ENCODE measurements around the gene ADCK2.
"Not testable (repeated sequence)": the region's sequence is repeated elsewhere in the genome, so short reads cannot be mapped to it uniquely, and the experiment has no call there.

ADCK2 gene

DNA sequence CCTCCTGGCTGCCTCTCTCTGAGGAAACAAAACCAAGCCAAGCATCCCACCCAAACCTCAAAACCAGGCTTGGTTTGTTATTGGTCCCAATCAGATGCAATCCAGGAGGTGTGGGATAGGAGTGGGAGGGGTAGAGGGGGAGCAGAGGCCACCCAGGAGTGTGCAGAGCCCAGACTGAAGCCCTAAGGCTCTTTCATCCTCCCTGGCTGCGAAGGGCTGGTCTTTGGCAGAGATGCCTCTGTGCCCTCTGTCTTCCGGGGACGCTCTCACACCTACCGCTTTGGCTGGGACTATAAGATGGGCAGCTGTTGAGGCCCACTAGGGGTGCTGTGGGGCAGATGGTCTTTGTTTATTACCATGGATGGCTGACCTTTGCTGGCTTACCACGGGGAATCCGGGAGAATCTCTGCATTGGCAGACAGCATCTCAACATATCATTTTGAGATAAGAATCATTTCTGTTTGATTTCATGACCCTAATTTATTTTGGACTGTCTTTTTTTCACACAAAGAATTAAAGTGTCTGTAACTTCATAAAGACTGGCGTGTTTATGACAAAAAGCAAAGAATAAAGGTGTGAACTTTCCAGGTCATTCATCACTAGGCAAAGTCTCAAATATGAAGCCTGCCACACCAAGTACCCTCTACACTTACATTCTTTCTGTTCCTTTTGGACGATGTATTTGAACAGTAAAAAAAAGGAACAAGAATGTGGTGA is 25.7 kb upstream of the ADCK2 start:
- peak; percentile 53 for DNase-seq

GRCh38 chr7:140649556-140650205 is 23.1 kb upstream of the ADCK2 start:
- DNase-seq, result no peak

DNA sequence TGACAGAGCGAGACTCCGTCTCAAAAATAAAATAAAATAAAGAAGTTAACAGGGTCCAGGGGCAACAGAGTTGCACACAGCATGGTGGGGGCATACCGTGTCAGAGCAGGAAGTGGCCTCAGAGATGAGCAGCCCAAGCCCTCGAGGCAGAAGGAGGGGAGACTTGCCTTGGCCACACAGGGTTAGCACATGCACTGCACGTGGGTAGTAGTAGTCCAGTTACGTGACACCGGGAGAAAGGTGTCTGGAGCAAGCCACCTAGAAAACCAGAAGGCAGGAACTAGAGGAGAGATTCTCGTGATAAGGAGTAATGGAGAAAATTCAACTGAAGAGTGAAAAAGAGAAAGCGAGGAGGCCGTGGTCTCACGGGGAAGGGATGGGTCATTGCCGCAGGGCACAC is 22.4 kb upstream of the ADCK2 start:
- DNase-seq, result no peak

GRCh38 chr7:140653319-140654108 is 19.2 kb upstream of the ADCK2 start:
- peak; percentile 70 for DNase-seq

DNA sequence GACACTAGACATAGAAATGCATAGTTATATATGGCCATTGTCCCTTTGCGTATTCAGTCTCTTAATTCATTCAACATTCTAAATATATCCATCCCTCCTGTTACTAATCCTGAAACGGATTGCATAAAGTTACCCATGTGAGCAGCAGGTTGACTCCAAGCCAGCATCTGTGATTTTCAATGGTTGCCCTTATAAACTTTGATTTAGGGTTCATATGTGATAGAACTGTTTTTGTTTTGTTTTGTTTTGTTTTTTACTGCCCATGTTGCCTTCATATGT is 18.7 kb upstream of the ADCK2 start:
- DNase-seq, result no peak

DNA sequence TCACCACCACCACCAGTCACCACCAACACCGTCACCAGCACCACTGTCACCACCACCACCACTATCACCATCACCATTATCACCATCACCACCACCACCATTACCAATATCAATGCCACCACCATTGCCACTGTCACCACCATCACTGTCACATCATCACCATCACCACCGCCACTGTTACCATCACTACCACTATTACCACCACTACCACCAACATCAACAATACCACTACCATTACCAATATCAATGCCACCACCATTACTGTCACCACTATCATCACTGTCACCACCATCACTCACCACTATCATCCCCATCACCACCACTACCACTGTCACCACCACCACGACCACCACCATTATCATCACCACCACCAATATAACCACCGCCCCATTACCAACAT is 18.1 kb upstream of the ADCK2 start:
- no peak for DNase-seq

DNA sequence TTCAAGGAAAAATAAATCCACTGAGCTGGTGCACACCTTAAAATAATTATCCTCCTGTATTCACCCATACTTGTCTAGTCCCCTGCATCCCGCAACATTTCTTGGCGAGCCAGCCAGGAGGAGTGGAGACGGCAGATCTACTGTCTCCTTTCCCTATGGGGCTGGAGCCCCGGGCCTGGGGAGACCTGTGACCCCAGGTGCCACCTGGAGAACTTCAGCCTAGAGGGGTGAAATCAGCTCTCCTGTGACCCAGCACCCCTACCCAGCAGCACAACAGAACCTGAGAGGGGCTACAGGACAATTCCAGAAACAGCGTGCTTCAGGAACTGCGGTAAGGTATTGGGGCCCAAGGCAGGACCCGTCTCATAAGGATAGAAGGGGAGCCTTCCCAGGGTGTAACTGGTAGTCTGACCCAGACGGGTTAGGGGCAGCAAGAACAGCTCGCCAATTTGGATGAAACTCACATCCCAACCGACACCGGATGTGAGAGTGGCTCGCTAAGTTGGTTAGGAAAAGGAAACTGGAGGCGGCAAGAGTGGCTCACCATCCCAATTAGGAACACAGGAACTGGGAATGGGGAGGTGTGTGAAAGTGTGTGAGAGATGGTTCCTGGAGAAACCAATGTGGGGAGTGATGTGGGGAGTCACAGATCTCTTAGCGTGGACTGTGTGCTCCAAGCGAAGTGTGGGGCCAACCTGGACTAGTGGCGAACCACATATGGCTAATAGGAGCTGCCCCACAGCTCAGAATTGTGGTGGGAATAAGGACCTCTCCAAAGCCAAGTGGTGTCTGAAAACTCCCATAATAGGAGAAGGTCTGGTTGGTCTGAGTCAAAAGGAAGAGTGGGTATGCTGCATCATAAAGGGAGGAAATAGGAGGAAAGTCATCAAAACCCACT is 17.0 kb upstream of the ADCK2 start:
- DNase-seq, result no peak

GRCh38 chr7:140656548-140657515 is 15.9 kb upstream of the ADCK2 start:
- DNase-seq, result no peak

DNA sequence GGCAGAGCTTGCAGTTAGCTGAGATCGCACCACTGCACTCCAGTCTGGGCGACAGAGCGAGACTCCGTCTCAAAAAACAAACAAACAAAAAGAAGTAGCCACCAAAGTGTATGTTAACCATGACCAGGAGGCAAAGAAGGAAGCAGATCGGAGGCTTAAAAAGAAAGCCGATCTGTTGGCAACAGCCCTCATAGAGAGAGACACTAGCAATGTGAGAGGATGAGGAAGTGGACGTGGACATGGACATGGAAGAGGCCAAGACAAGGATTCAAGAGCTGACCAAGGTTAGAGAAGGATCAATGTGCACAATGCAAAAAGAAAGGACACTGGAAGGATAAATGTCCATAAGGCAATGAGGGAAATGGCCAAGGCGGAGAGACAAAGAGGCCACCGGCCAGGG is 14.9 kb upstream of the ADCK2 start:
- DNase-seq, result no peak

DNA sequence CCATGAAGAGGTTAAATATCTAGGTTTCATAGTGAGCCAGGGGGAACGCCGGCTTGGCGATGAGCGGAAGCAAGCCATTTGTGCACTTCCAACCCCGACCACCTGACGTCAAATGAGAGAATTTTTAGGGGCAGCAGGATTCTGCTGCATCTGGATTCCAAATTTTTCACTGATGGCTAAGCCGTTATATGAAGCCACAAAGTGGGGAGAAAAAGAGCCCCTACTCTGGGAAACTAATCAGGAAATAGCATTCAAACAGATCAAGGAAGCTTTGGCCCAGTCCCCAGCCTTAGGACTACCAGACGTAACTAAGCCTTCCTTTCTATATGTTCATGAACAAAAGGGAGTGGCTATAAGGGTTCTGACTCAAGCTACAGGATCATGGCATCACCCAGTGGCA is 12.9 kb upstream of the ADCK2 start:
- DNase-seq, result no peak

GRCh38 chr7:140661124-140661523 is 11.6 kb upstream of the ADCK2 start:
- DNase-seq, result no peak

DNA sequence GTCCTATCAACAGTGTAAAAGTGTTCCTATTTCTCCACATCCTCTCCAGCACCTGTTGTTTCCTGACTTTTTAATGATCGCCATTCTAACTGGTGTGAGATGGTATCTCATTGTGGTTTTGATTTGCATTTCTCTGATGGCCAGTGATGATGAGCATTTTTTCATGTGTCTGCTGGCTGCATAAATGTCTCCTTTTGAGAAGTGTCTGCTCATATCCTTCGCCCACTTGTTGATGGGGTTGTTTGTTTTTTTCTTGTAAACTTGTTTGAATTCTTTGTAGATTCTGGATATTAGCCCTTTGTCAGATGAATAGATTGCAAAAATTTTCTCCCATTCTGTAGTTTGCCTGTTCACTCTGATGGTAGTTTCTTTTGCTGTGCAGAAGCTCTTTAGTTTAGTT is 9.8 kb upstream of the ADCK2 start:
- not testable (repeated sequence) for DNase-seq

GRCh38 chr7:140667476-140667875 is 5.3 kb upstream of the ADCK2 start:
- no peak for DNase-seq

DNA sequence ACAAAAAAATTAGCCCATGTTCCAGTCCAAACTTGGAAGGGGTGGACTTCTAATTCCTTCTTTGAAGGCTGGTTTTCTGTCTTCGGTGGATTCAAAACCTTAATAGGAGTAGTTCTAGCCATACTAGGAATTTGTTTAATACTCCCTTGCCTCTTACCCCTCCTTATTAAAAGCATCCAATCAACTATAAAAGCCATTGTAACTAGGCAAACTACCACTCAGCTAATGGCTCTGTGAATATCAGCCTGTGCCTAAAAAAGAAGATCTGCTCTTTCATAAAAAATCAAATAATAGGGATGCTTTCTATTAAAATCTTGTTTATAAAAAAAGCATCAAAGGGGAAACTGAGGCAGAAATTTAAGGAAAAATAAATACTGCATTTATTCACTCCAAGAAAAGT is 4.1 kb upstream of the ADCK2 start:
- DNase-seq, result no peak

DNA sequence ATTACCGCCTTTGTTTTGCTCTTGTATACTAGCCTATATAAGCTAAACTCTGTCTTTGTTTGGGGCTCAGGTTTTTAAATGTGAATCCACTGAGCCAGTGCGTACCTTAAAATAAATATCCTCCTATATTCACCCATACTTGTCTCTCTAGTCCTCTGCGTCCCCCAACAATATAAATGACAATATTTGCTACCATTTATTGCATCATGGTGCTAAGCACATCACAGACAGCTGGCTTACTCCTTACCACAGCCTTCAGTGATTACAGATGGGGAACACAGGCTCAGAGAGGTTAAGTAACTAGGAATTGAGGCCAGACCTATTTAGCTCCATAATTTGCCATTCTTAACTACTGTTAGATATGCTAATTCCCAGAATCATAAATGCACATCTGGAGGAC is 3.4 kb upstream of the ADCK2 start:
- DNase-seq, result no peak

- DNase-seq, result not testable (repeated sequence)
These were observed 2.9 kb upstream of the ADCK2 start for GRCh38 chr7:140669862-140670261.

GRCh38 chr7:140670343-140670935 is 2.3 kb upstream of the ADCK2 start:
- DNase-seq, result no peak

GRCh38 chr7:140671966-140672365 is 779 bp upstream of the ADCK2 start:
- DNase-seq, result no peak

- DNase-seq, result no peak
These were observed 473 bp downstream of the ADCK2 start for GRCh38 chr7:140673063-140673773.

DNA sequence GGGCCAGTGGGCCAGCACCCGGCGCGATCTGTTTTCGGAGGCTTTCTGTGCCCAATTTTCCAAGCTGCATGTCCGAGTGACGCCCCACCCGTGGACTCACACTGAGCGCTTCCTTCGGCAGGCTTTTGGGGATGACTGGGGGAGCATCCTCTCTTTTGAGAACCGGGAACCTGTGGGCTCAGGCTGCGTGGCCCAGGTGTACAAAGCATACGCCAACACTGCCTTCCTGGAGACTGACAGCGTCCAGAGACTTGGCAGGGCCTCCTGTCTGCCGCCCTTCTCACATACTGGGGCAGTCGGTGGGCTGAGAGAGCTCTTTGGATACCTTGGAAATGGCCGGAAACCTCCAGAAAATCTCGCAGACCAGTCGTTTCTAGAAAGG is 1.0 kb downstream of the ADCK2 start:
- DNase-seq, result no peak

DNA sequence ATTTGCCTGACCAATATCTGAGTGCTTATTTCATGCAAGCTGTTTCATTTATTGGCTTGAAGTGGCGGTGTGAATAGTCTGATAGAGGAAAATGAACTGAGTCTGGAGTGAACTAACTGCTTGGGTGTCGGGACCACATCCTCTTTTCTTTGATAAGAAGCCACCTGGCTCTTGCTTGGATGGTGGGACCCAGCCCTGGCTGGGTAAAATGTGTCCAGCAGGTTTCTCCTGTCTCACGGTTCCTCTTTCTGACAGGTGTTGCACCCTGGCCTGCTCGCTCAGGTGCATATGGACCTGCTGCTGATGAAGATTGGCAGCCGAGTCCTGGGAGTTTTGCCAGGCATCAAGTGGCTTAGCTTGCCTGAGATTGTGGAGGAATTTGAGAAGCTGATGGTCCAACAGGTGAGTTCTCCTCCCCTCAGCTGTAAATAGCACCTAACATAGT is 1.6 kb downstream of the ADCK2 start:
- no peak for DNase-seq

All from NCI-H524 treated with DMSO at 0.1 percent for 48 hours (cell line).